ENCODE data around the gene WEE1. TPM values are rescaled to one million over a fixed set of nuclear protein-coding genes. Genes with fewer than 3 reads are reported as not detected.

Gene WEE1
- total and polyA plus RNA-seq, 2 donors (not counting 3 experiments of a cell fraction or from before 2014, with no cell fraction given): 19.2 to 42.8 TPM

GRCh38 chr11:9601037-9601875, 27.8 kb downstream of the WEE1 start:
- DNase-seq (ENCODE audit: low read depth, low spot score) (no peak), FAIRE-seq (peak; percentile 37)
- no TSS peak for BruUV-seq (replicated peaks)
- Histone ChIP-seq H3K27ac (ENCODE audit: insufficient read depth, low read depth, low read length) (no peak overlapping the region), H3K9me1 (replicated peaks; ENCODE audit: control insufficient read depth, extremely low read depth, insufficient read depth, low read length) (no peaks in the 10 kb centered on the region), H3K36me3 (ENCODE audit: control insufficient read depth in 2 of 2, extremely low read depth in 1 of 2, insufficient read depth in 2 of 2, low read length in 2 of 2) (no peaks in the 10 kb centered on the region), H3K9ac (replicated peaks; ENCODE audit: extremely low read depth, insufficient read depth, low read length) (no peak overlapping the region), H2AFZ (ENCODE audit: low read depth, low read length) (peak overlapping the region; percentile 60), H3K27me3 (ENCODE audit: control insufficient read depth in 2 of 2, insufficient read depth in 2 of 2, low read length in 2 of 2) (no peaks in the 10 kb centered on the region), H4K20me1 (replicated peaks; ENCODE audit: control insufficient read depth, extremely low read depth, insufficient read depth, low read length) (no peaks in the 10 kb centered on the region), H3K4me2 (ENCODE audit: insufficient read depth, low read length) (no peak overlapping the region), H3K79me2 (ENCODE audit: control insufficient read depth, insufficient read depth, low read length) (no peaks in the 10 kb centered on the region), H3K9me3 (replicated peaks; ENCODE audit: control insufficient read depth, insufficient read depth, low read length) (no peaks in the 10 kb centered on the region), H3K4me1 (ENCODE audit: control insufficient read depth, extremely low read depth, insufficient read depth, low read length) (peaks cover 3% of the 10 kb centered on the region), H3K4me3 (replicated peaks in 1 of 3; ENCODE audit: insufficient read depth in 1 of 3, low read depth in 1 of 3, low read length in 3 of 3) (no peak overlapping the region)
- POLR2A ChIA-PET: no interaction called here
- CTCF ChIA-PET: interaction anchor here (0.8 to 2.8 kb wide), 5 partner anchors 13 to 147 kb away, joined by 3 to 10 read pairs (median 4); no protein-coding TSS in a partner anchor
- intact Hi-C loops (cut with micrococcal nuclease) (no loop called here), dilution Hi-C loops (cut with MboI; ENCODE audit: extremely low pct_ligation_motif_present, low sequenced_read_pairs) (loop anchor here (25.0 kb wide), 1 partner anchor 136 kb away; no protein-coding TSS in a partner anchor)
- no peak for TF ChIP-seq MAX (IDR thresholded peaks at IDR 0.05; ENCODE audit: insufficient read depth, insufficient read length)
- no peak for TF ChIP-seq POLR2AphosphoS5 (IDR thresholded peaks at IDR 0.05; ENCODE audit: insufficient read depth, low read depth, low read length)
- TF ChIP-seq POLR2A (IDR thresholded peaks at IDR 0.05; ENCODE audit: low read depth, low read length): no peak
- no peak for TF ChIP-seq MYC (IDR thresholded peaks at IDR 0.05; ENCODE audit: low read depth, low read length)
- no peak for TF ChIP-seq FOS (IDR thresholded peaks at IDR 0.05; ENCODE audit: borderline replicate concordance, insufficient read depth, low read length)
- no peak for TF ChIP-seq EZH2 (IDR thresholded peaks at IDR 0.05; ENCODE audit: borderline replicate concordance, low read depth, low read length, severe bottlenecking)
- TF ChIP-seq CTCF (IDR thresholded peaks at IDR 0.05; ENCODE audit: extremely low read depth in 1 of 2, insufficient read depth in 1 of 2, low read depth in 1 of 2, low read length in 2 of 2): no peak
- no peak for TF ChIP-seq JUN (IDR thresholded peaks at IDR 0.05; ENCODE audit: borderline replicate concordance, insufficient read depth, insufficient read length, low read depth)
- TF ChIP-seq GATA2 (IDR thresholded peaks at IDR 0.05; ENCODE audit: insufficient read depth, insufficient read length, low read depth, low read length): no peak
